Smooth muscle cell (in vitro differentiated cells): ENCODE measurements around the gene DYSF. TPM values are rescaled to one million over a fixed set of nuclear protein-coding genes. Genes with fewer than 3 reads are reported as not detected.

Experiments
- DNase-seq: peaks from one replicate; lab custom pipeline; 2025; ENCODE audit not compliant: unreplicated experiment; lab: John Stamatoyannopoulos, UW
- H2AFZ ChIP-seq: fragments of 200-600 bp; sonication (generic); 2 replicates; pipeline ENCODE4 v1.6.0; 2016; ENCODE audit warnings: antibody characterized with exemption, low read depth, mild to moderate bottlenecking
- H3F3A ChIP-seq: fragments of 200-600 bp; sonication (generic); 2 replicates; pipeline ENCODE4 v1.6.0; 2017; ENCODE audit warnings: antibody characterized with exemption, low read depth
- H3K27ac ChIP-seq: fragments of 200-600 bp; sonication (generic); 2 replicates; pipeline ENCODE4 v1.5.1; 2016; ENCODE audit warnings: low read depth, mild to moderate bottlenecking
- H3K27me3 ChIP-seq: fragments of 200-600 bp; sonication (generic); 2 replicates; pipeline ENCODE4 v1.6.1; 2016; ENCODE audit warnings: low read depth, mild to moderate bottlenecking
- H3K36me3 ChIP-seq: fragments of 200-600 bp; sonication (generic); 2 replicates; pipeline ENCODE4 v1.5.1; 2016; ENCODE audit warnings: low read depth
- H3K4me1 ChIP-seq: fragments of 200-600 bp; sonication (generic); 2 replicates; pipeline ENCODE4 v1.5.1; 2016; ENCODE audit warnings: low read depth
- H3K4me2 ChIP-seq: fragments of 200-600 bp; sonication (generic); 2 replicates; pipeline ENCODE4 v1.6.0; 2016; ENCODE audit warnings: mild to moderate bottlenecking
- H3K4me3 ChIP-seq: fragments of 200-600 bp; sonication (generic); 2 replicates; pipeline ENCODE4 v1.5.1; 2016; ENCODE audit warnings: mild to moderate bottlenecking
- H3K79me2 ChIP-seq: fragments of 200-600 bp; sonication (generic); 2 replicates; pipeline ENCODE4 v1.6.0; 2016; ENCODE audit warnings: low read depth, mild to moderate bottlenecking
- H3K9ac ChIP-seq: fragments of 200-600 bp; sonication (generic); 2 replicates; pipeline ENCODE4 v1.6.0; 2016; ENCODE audit warnings: low read depth
- H3K9me3 ChIP-seq: fragments of 200-600 bp; sonication (generic); replicated peaks from 2 replicates; pipeline ENCODE4 v1.5.1; 2016; ENCODE audit warnings: low read depth
- H4K20me1 ChIP-seq: fragments of 200-600 bp; sonication (generic); 2 replicates; pipeline ENCODE4 v1.6.0; 2016; ENCODE audit warnings: low read depth
- CTCF ChIP-seq: fragments of 200-600 bp; sonication (generic); IDR thresholded peaks from 2 replicates; pipeline ENCODE4 v1.5.1; 2017; ENCODE audit warnings: borderline replicate concordance, mild to moderate bottlenecking, antibody characterized with exemption; ENCODE audit not compliant: insufficient read depth, poor library complexity, severe bottlenecking
- WGBS: methylation state at CpG from one replicate; pipeline ENCODE4 v1.1.7; 2016; ENCODE audit warnings: low lambda C conversion rate; 5-methylcytosine and 5-hydroxymethylcytosine counted together
- polyA plus RNA-seq: library from polyadenylated mRNA; unstranded; fragments of >200 nt; fragmentation: Nextera tagmentation; extraction: Ambion mirVana; gene quantifications from 2 replicates; pipeline ENCODE4 v1.2.1, GENCODE V29; 2016
- total RNA-seq: library from RNA; depleted of rRNA; stranded (reverse); fragments of >200 nt; gene quantifications from 2 replicates; pipeline ENCODE4 v1.2.3, GENCODE V29; 2014

DYSF gene
- total and polyA plus RNA-seq, 2 experiments from 2014 or later = 0.64 to 1.6 TPM

GRCh38 chr2:71595569-71595968 lies 142.2 kb downstream of the DYSF start:
- 65% methylated on average over 7 of the region's 7 CpGs for WGBS
- Histone ChIP-seq H3K27ac (no peak overlapping the region), H3K9ac (no peak overlapping the region), H3K4me3 (no peak overlapping the region), H3K27me3 (no peaks in the 10 kb centered on the region), H3K4me1 (no peaks in the 10 kb centered on the region), H3K36me3 (no peaks in the 10 kb centered on the region), H2AFZ (no peak overlapping the region), H4K20me1 (no peaks in the 10 kb centered on the region), H3F3A (no peaks in the 10 kb centered on the region), H3K9me3 (no peaks in the 10 kb centered on the region), H3K4me2 (no peak overlapping the region), H3K79me2 (no peaks in the 10 kb centered on the region)
- DNase-seq = no peak
- no peak for TF ChIP-seq CTCF

DNA sequence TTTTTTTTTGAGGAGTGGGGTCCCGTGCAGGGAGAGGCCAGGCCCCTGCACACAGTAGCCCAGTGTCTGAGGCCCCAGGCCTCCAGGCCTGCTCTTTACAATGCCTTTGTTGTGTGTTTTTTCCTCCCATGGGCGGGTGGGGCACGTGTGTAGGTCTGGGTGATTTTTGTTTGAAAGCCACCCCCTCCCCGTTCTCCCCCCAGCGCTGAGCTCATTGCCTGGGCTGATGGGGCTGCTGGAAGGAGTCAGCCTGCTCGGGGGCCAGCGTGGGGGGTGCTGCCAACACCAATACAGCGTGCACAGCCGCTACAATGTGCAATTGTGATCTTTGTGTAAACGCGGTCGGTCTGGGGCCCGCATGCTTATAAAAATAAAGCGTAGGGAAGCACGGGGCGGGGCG lies 142.7 kb downstream of the DYSF start:
- no peaks in the 10 kb centered on the region for H3K4me1 ChIP-seq
- no peaks in the 10 kb centered on the region for H3K36me3 ChIP-seq
- no peaks in the 10 kb centered on the region for H3K27me3 ChIP-seq
- H3K9ac ChIP-seq = no peak overlapping the region
- H3K4me3 ChIP-seq = no peak overlapping the region
- H3F3A ChIP-seq = no peaks in the 10 kb centered on the region
- no peak overlapping the region for H2AFZ ChIP-seq
- WGBS = 71% methylated on average over 17 of the region's 17 CpGs
- TF ChIP-seq CTCF = no peak
- no peak for DNase-seq
- no peak overlapping the region for H3K27ac ChIP-seq
- no peaks in the 10 kb centered on the region for H4K20me1 ChIP-seq
- no peaks in the 10 kb centered on the region for H3K9me3 ChIP-seq
- H3K79me2 ChIP-seq = no peaks in the 10 kb centered on the region
- no peak overlapping the region for H3K4me2 ChIP-seq

DNA sequence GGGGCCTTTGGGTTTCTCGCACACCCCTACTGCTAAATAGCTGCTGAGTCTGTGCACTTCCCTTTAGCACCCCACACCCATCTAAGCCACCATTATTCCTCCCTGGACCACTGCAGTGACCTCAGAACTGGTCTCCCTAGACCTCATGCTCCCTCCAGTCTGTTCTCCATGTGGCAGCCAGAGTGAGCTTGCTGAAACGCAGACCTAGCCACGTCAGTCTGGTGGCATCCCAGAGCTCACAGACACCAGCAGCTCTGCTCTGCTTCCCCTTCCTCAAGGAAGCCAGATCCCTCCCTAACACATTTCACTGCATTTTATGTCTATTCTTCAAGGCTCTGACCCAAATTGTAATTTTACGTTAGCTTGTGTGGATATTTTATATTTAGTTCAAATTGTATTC lies 144.4 kb downstream of the DYSF start:
- H3K4me3 ChIP-seq = no peak overlapping the region
- no peaks in the 10 kb centered on the region for H4K20me1 ChIP-seq
- no peak for TF ChIP-seq CTCF
- no peak overlapping the region for H2AFZ ChIP-seq
- no peaks in the 10 kb centered on the region for H3K27me3 ChIP-seq
- H3K9ac ChIP-seq = no peak overlapping the region
- no peaks in the 10 kb centered on the region for H3K79me2 ChIP-seq
- H3K4me1 ChIP-seq = no peaks in the 10 kb centered on the region
- no peaks in the 10 kb centered on the region for H3K36me3 ChIP-seq
- H3F3A ChIP-seq = no peaks in the 10 kb centered on the region
- H3K9me3 ChIP-seq = no peaks in the 10 kb centered on the region
- DNase-seq = no peak
- no peak overlapping the region for H3K4me2 ChIP-seq
- H3K27ac ChIP-seq = no peak overlapping the region
- 79% methylated on average over 4 of the region's 4 CpGs for whole genome bisulfite sequencing

DNA sequence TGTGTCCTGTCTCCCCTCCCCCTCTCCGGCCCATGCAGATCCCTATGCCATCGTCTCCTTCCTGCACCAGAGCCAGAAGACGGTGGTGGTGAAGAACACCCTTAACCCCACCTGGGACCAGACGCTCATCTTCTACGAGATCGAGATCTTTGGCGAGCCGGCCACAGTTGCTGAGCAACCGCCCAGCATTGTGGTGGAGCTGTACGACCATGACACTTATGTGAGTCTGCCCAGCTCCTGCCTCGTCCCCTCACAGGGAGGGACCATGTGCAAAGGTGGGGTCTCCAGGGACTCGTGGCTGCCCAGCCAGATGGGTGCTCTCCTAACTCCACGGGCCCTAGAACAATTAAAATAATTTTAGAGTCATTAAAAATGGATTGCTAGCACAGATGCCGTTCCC lies 145.2 kb downstream of the DYSF start:
- Histone ChIP-seq H3K36me3 (no peaks in the 10 kb centered on the region), H2AFZ (no peak overlapping the region), H4K20me1 (no peaks in the 10 kb centered on the region), H3F3A (no peaks in the 10 kb centered on the region), H3K4me3 (no peak overlapping the region), H3K79me2 (no peaks in the 10 kb centered on the region), H3K4me2 (no peak overlapping the region), H3K27me3 (no peaks in the 10 kb centered on the region), H3K4me1 (no peaks in the 10 kb centered on the region), H3K27ac (no peak overlapping the region), H3K9ac (no peak overlapping the region), H3K9me3 (no peaks in the 10 kb centered on the region)
- TF ChIP-seq CTCF = no peak
- WGBS = 95% methylated on average over 14 of the region's 14 CpGs
- DNase-seq = no peak
